SH-SY5Y (cell line): ENCODE data around the gene NDUFA8.

ENCODE experiments used
- GATA2 ChIP-seq: IDR thresholded peaks from 2 replicates; pipeline ENCODE4 v1.6.1; 2011; ENCODE audit warnings: mild to moderate bottlenecking, low read depth, low read length
- GATA3 ChIP-seq: IDR thresholded peaks from 2 replicates; pipeline ENCODE4 v1.6.1; 2011; ENCODE audit warnings: low read depth, mild to moderate bottlenecking, low read length, moderate library complexity

- TF ChIP-seq GATA3 (no peak), GATA2 (no peak)
These were observed 37.6 kb downstream of the NDUFA8 start for GRCh38 chr9:122121931-122122330.
